Esophagus (tissue), 2 donors: ENCODE data around the gene PCED1A. TPM values are rescaled to one million over a fixed set of nuclear protein-coding genes. Genes with fewer than 3 reads are reported as not detected.

Experiments
- H3K27ac ChIP-seq, 2 donors: one replicate each; pipeline ENCODE4 v1.5.1; 2013; ENCODE audit warnings: low read depth in 2 of 2, mild to moderate bottlenecking in 2 of 2, inconsistent platforms in 1 of 2, low read length in 1 of 2, moderate library complexity in 1 of 2
- H3K27me3 ChIP-seq, 2 donors: one replicate each; pipeline ENCODE4 v1.6.1; 2013; ENCODE audit warnings: low read length in 2 of 2, control low read depth in 1 of 2, mild to moderate bottlenecking in 1 of 2; ENCODE audit not compliant: insufficient read depth in 2 of 2, control insufficient read depth in 1 of 2
- H3K36me3 ChIP-seq, 2 donors: one replicate each; pipeline ENCODE4 v1.6.1; 2013; ENCODE audit warnings: low read length in 1 of 2; ENCODE audit not compliant: control insufficient read depth in 2 of 2, insufficient read depth in 2 of 2
- H3K4me1 ChIP-seq, 2 donors: one replicate each; pipeline ENCODE4 v1.6.1; 2013; ENCODE audit warnings: low read length in 1 of 2; ENCODE audit not compliant: control insufficient read depth in 2 of 2, insufficient read depth in 2 of 2
- H3K4me3 ChIP-seq, 2 donors: one replicate each; pipeline ENCODE4 v1.5.1; 2013; ENCODE audit warnings: low read length in 2 of 2, mild to moderate bottlenecking in 2 of 2, low read depth in 1 of 2, moderate library complexity in 1 of 2
- H3K9me3 ChIP-seq, 2 donors: one replicate each; pipeline ENCODE4 v1.6.1; 2013; ENCODE audit warnings: mild to moderate bottlenecking in 2 of 2, low read depth in 1 of 2, low read length in 1 of 2, moderate library complexity in 1 of 2; ENCODE audit not compliant: control insufficient read depth in 2 of 2, insufficient read depth in 1 of 2
- WGBS, 2 donors: extraction: QIAGEN DNeasy Blood & Tissue Kit; methylation state at CpG; one replicate each; pipeline ENCODE4 v1.1.7; 2013; 5-methylcytosine and 5-hydroxymethylcytosine counted together
- polyA plus RNA-seq, 2 donors: library from polyadenylated mRNA; stranded (reverse); fragments of 200-250 nt; gene quantifications; one replicate each; pipeline ENCODE4 v1.2.3, GENCODE V29; 2013
- donor health status: healthy with polysubstance abuse.
- donor health status: Bipolar disorder and iron deficiency.

PCED1A gene
- polyA plus RNA-seq, 2 donors: 18.0 to 49.3 TPM

- H3K4me3 ChIP-seq: no peak overlapping the region
- 81 to 95% methylated on average over 4 of the region's 4 CpGs for WGBS, 2 donors
- peaks cover 0 to 15% of the 10 kb centered on the region in 2 donors for H3K27me3 ChIP-seq
- H3K9me3 ChIP-seq: peaks cover 0 to 2% of the 10 kb centered on the region in 2 donors
- no peaks in the 10 kb centered on the region for H3K36me3 ChIP-seq
- no peaks in the 10 kb centered on the region for H3K4me1 ChIP-seq
- H3K27ac ChIP-seq: no peak overlapping the region
These were observed 33.4 kb downstream of the PCED1A start for GRCh38 chr20:2807019-2807418.

GRCh38 chr20:2806351-2806701, 34.1 kb downstream of the PCED1A start:
- WGBS, 2 donors: 42 to 50% methylated on average over 4 of the region's 4 CpGs
- peaks cover 0 to 2% of the 10 kb centered on the region in 2 donors for H3K9me3 ChIP-seq
- no peaks in the 10 kb centered on the region for H3K36me3 ChIP-seq
- no peak overlapping the region for H3K27ac ChIP-seq
- H3K4me1 ChIP-seq: no peaks in the 10 kb centered on the region
- no peak overlapping the region for H3K4me3 ChIP-seq
- H3K27me3 ChIP-seq: peaks cover 0 to 15% of the 10 kb centered on the region in 2 donors

GRCh38 chr20:2805689-2806350, 34.6 kb downstream of the PCED1A start:
- H3K4me3 ChIP-seq: no peak overlapping the region
- H3K36me3 ChIP-seq: no peaks in the 10 kb centered on the region
- H3K27me3 ChIP-seq: peaks cover 0 to 15% of the 10 kb centered on the region in 2 donors
- H3K9me3 ChIP-seq: peaks cover 0 to 2% of the 10 kb centered on the region in 2 donors
- H3K27ac ChIP-seq: no peak overlapping the region
- no peaks in the 10 kb centered on the region for H3K4me1 ChIP-seq
- WGBS, 2 donors: 43 to 48% methylated on average over 22 of the region's 22 CpGs

- no peak overlapping the region for H3K4me3 ChIP-seq
- no peaks in the 10 kb centered on the region for H3K36me3 ChIP-seq
- H3K9me3 ChIP-seq: peaks cover 0 to 2% of the 10 kb centered on the region in 2 donors
- WGBS, 2 donors: 17 to 19% methylated on average over 45 to 49 of the region's 49 CpGs
- peaks cover 0 to 18% of the 10 kb centered on the region in 2 donors for H3K27me3 ChIP-seq
- H3K27ac ChIP-seq: no peak overlapping the region
- H3K4me1 ChIP-seq: peaks cover 2 to 3% of the 10 kb centered on the region in 2 donors
These were observed 35.4 kb downstream of the PCED1A start for GRCh38 chr20:2804852-2805688.

- H3K27me3 ChIP-seq: peaks cover 0 to 18% of the 10 kb centered on the region in 2 donors
- no peaks in the 10 kb centered on the region for H3K36me3 ChIP-seq
- H3K27ac ChIP-seq: no peak overlapping the region
- H3K4me1 ChIP-seq: peaks cover 5 to 11% of the 10 kb centered on the region in 2 donors
- WGBS, 2 donors: 64 to 68% methylated on average over 16 of the region's 16 CpGs
- no peaks in the 10 kb centered on the region for H3K9me3 ChIP-seq
- no peak overlapping the region for H3K4me3 ChIP-seq
These were observed 36.2 kb downstream of the PCED1A start for GRCh38 chr20:2804041-2804828.

GRCh38 chr20:2801286-2801728, 39.1 kb downstream of the PCED1A start:
- Histone ChIP-seq H3K9me3 (no peaks in the 10 kb centered on the region), H3K4me3 (peak overlapping the region in 1 of 2 donors; percentile 25), H3K36me3 (no peaks in the 10 kb centered on the region), H3K27me3 (peaks cover 0 to 15% of the 10 kb centered on the region in 2 donors), H3K4me1 (peaks cover 5 to 21% of the 10 kb centered on the region in 2 donors), H3K27ac (no peak overlapping the region)
- 5 to 9% methylated on average over 13 of the region's 13 CpGs for WGBS, 2 donors

- Histone ChIP-seq H3K4me3 (peak within 1 kb of the TSS; percentile 25 to 38), H3K4me1 (peaks cover 5 to 21% of the 10 kb centered on the region in 2 donors), H3K27ac (no peak within 1 kb of the TSS), H3K27me3 (peaks cover 0 to 15% of the 10 kb centered on the region in 2 donors), H3K9me3 (no peaks in the 10 kb centered on the region), H3K36me3 (no peaks in the 10 kb centered on the region)
- 6% methylated on average over 23 to 51 of the region's 52 CpGs for WGBS, 2 donors
These were observed 39.8 kb downstream of the PCED1A start, which contains the start of gene CPXM1 for GRCh38 chr20:2800521-2801285. Gene CPXM1 (minus strand): TSS chr20:2800627. CDS start chr20:2800572, 55 bp downstream.

- Histone ChIP-seq H3K36me3 (peaks cover 0 to 2% of the 10 kb centered on the region in 2 donors), H3K27ac (no peak overlapping the region), H3K27me3 (peaks cover 0 to 8% of the 10 kb centered on the region in 2 donors), H3K9me3 (no peaks in the 10 kb centered on the region), H3K4me3 (peak overlapping the region; percentile 2 to 38), H3K4me1 (peaks cover 5 to 21% of the 10 kb centered on the region in 2 donors)
- WGBS, 2 donors: 4 to 6% methylated on average over 60 to 61 of the region's 61 CpGs
These were observed 40.6 kb downstream of the PCED1A start for GRCh38 chr20:2799688-2800520.
